Trophoblast cell (in vitro differentiated cells and primary cell): ENCODE measurements around the gene ACSL4. TPM values are rescaled to one million over a fixed set of nuclear protein-coding genes. Genes with fewer than 3 reads are reported as not detected.

Experiments used
- DNase-seq, 2 donors: peaks; one replicate each; pipeline ENCODE4 v3.0.0-alpha.2; 2016
- H2AFZ ChIP-seq: 2 replicates; pipeline ENCODE4 v1.6.1; 2013; ENCODE audit warnings: low read length, moderate library complexity, mild to moderate bottlenecking; ENCODE audit not compliant: insufficient read depth, poor library complexity
- H2AK5ac ChIP-seq: 2 replicates; pipeline ENCODE4 v1.6.1; 2013; ENCODE audit warnings: mild to moderate bottlenecking, low read length
- H2BK120ac ChIP-seq: 2 replicates; pipeline ENCODE4 v1.6.1; 2013; ENCODE audit warnings: low read length, mild to moderate bottlenecking, moderate library complexity; ENCODE audit not compliant: insufficient read depth, poor library complexity
- H2BK12ac ChIP-seq: 2 replicates; pipeline ENCODE4 v1.6.1; 2013; ENCODE audit warnings: mild to moderate bottlenecking, low read length, moderate library complexity
- H2BK5ac ChIP-seq: 2 replicates; pipeline ENCODE4 v1.6.1; 2013; ENCODE audit warnings: low read length, low read depth, moderate library complexity, mild to moderate bottlenecking; ENCODE audit not compliant: poor library complexity
- H3K14ac ChIP-seq: 2 replicates; pipeline ENCODE4 v1.6.1; 2013; ENCODE audit warnings: mild to moderate bottlenecking, low read length
- H3K18ac ChIP-seq: 2 replicates; pipeline ENCODE4 v1.6.1; 2013; ENCODE audit warnings: mild to moderate bottlenecking, low read length
- H3K23ac ChIP-seq: 2 replicates; pipeline ENCODE4 v1.6.1; 2013; ENCODE audit warnings: low read length
- H3K27ac ChIP-seq: 2 replicates; pipeline ENCODE4 v1.5.1; 2013; ENCODE audit warnings: low read depth, mild to moderate bottlenecking, inconsistent platforms, low read length, moderate library complexity
- H3K27me3 ChIP-seq: 2 replicates; pipeline ENCODE4 v1.6.1; 2013; ENCODE audit warnings: inconsistent platforms, mild to moderate bottlenecking, low read length, moderate library complexity; ENCODE audit not compliant: insufficient read depth
- H3K36me3 ChIP-seq, 2 experiments: 1 replicate in 1 of 2; 2 replicates in 1 of 2; pipeline ENCODE4 v1.6.1; 2013; ENCODE audit warnings: low read length in 2 of 2, mild to moderate bottlenecking in 2 of 2, moderate library complexity in 1 of 2; ENCODE audit not compliant: insufficient read depth in 2 of 2, control insufficient read depth in 1 of 2
- H3K4ac ChIP-seq: 2 replicates; pipeline ENCODE4 v1.6.1; 2013; ENCODE audit warnings: low read depth, mild to moderate bottlenecking, low read length, moderate library complexity
- H3K4me1 ChIP-seq, 2 experiments: 1 replicate in 1 of 2; 2 replicates in 1 of 2; pipeline ENCODE4 v1.6.1; 2013; ENCODE audit warnings: low read length in 2 of 2, mild to moderate bottlenecking in 2 of 2, moderate library complexity in 1 of 2; ENCODE audit not compliant: insufficient read depth in 2 of 2, control insufficient read depth in 1 of 2
- H3K4me2 ChIP-seq: 2 replicates; pipeline ENCODE4 v1.6.1; 2013; ENCODE audit warnings: inconsistent platforms, mild to moderate bottlenecking, low read length, moderate library complexity
- H3K4me3 ChIP-seq: 2 replicates; pipeline ENCODE4 v1.5.1; 2013; ENCODE audit warnings: mild to moderate bottlenecking, low read depth, low read length, inconsistent platforms
- H3K79me1 ChIP-seq: one replicate; pipeline ENCODE4 v1.6.1; 2013; ENCODE audit warnings: low read length
- H3K79me2 ChIP-seq: 2 replicates; pipeline ENCODE4 v1.6.1; 2013; ENCODE audit warnings: low read length, mild to moderate bottlenecking; ENCODE audit not compliant: control insufficient read depth, insufficient read depth, poor library complexity
- H3K9ac ChIP-seq: 2 replicates; pipeline ENCODE4 v1.6.1; 2013; ENCODE audit warnings: mild to moderate bottlenecking, low read length
- H3K9me3 ChIP-seq: 2 replicates; pipeline ENCODE4 v1.6.1; 2013; ENCODE audit warnings: low read depth, mild to moderate bottlenecking, control low read depth, inconsistent platforms, low read length; ENCODE audit not compliant: insufficient read depth
- H4K12ac ChIP-seq: 2 replicates; pipeline ENCODE4 v1.6.1; 2013; ENCODE audit warnings: low read depth, mild to moderate bottlenecking, low read length, moderate library complexity
- H4K8ac ChIP-seq: 2 replicates; pipeline ENCODE4 v1.6.1; 2013; ENCODE audit warnings: low read depth, mild to moderate bottlenecking, low read length, moderate library complexity
- H4K91ac ChIP-seq: one replicate; pipeline ENCODE4 v1.6.1; 2013; ENCODE audit warnings: low read depth, mild to moderate bottlenecking, low read length, moderate library complexity
- WGBS: extraction: QIAGEN DNeasy Blood & Tissue Kit; methylation state at CpG from one replicate; pipeline ENCODE4 v1.1.7; 2013; ENCODE audit warnings: missing lambda C conversion rate; ENCODE audit not compliant: insufficient read length, insufficient coverage; ENCODE audit errors: extremely low coverage; 5-methylcytosine and 5-hydroxymethylcytosine counted together
- polyA plus RNA-seq: library from polyadenylated mRNA; stranded (reverse); fragments of 200-250 nt; gene quantifications from 2 replicates; pipeline ENCODE4 v1.2.3, GENCODE V29; 2013

ACSL4 gene
- 33.7 and 35.7 TPM in 2 replicates for polyA plus RNA-seq

GRCh38 chrX:109732807-109733612 lies at the start of gene ACSL4:
Gene ACSL4, minus strand, starts transcription at chrX:109733257. Its CDS starts 49,894 bp downstream, at chrX:109683363.
- Histone ChIP-seq H2AK5ac (no peak within 1 kb of the TSS), H3K9me3 (no peaks in the 10 kb centered on the region), H3K14ac (peak within 1 kb of the TSS; percentile 90), H3K23ac (no peak within 1 kb of the TSS), H3K4me1 (no peaks in the 10 kb centered on the region), H2BK120ac (peak within 1 kb of the TSS; percentile 86), H3K27me3 (no peaks in the 10 kb centered on the region), H3K79me2 (peaks cover 4% of the 10 kb centered on the region), H4K91ac (peak within 1 kb of the TSS; percentile 81), H3K36me3 (no peaks in the 10 kb centered on the region), H2BK5ac (peak within 1 kb of the TSS; percentile 61), H2AFZ (peak within 1 kb of the TSS; percentile 68), H3K9ac (peak within 1 kb of the TSS; percentile 35), H3K4me2 (peak within 1 kb of the TSS; percentile 83), H3K4ac (peak within 1 kb of the TSS; percentile 76), H3K4me3 (peak within 1 kb of the TSS; percentile 84), H3K27ac (no peak within 1 kb of the TSS), H2BK12ac (peak within 1 kb of the TSS; percentile 45), H3K18ac (peak within 1 kb of the TSS; percentile 84), H4K8ac (peak within 1 kb of the TSS; percentile 87), H3K79me1 (peaks cover 10% of the 10 kb centered on the region), H4K12ac (peak within 1 kb of the TSS; percentile 73)
- no CpG with 5 or more reads among the region's 89 CpGs for WGBS
- peak; percentile 71 to 81 for DNase-seq

- Histone ChIP-seq H3K79me1 (no peaks in the 10 kb centered on the region), H3K9ac (no peak overlapping the region), H3K4me1 (no peaks in the 10 kb centered on the region), H3K36me3 (no peaks in the 10 kb centered on the region), H3K27ac (no peak overlapping the region), H3K4ac (no peak overlapping the region), H2BK120ac (no peak overlapping the region), H2BK12ac (no peak overlapping the region), H4K12ac (no peak overlapping the region), H3K14ac (no peak overlapping the region), H3K79me2 (no peaks in the 10 kb centered on the region), H2BK5ac (no peak overlapping the region), H2AFZ (no peak overlapping the region), H2AK5ac (no peak overlapping the region), H3K18ac (no peak overlapping the region), H4K8ac (no peak overlapping the region), H3K4me3 (no peak overlapping the region), H3K9me3 (no peaks in the 10 kb centered on the region), H3K4me2 (no peak overlapping the region), H4K91ac (no peak overlapping the region), H3K23ac (no peak overlapping the region), H3K27me3 (no peaks in the 10 kb centered on the region)
- DNase-seq: no peak
- WGBS: no CpG with 5 or more reads among the region's 4 CpGs
Observed at GRCh38 chrX:109777749-109778148, 44.7 kb upstream of the ACSL4 start.

GRCh38 chrX:109776986-109777385 lies 43.9 kb upstream of the ACSL4 start:
- no peak overlapping the region for H3K9ac ChIP-seq
- H2AFZ ChIP-seq: no peak overlapping the region
- no peak overlapping the region for H4K8ac ChIP-seq
- H2BK12ac ChIP-seq: no peak overlapping the region
- no peaks in the 10 kb centered on the region for H3K4me1 ChIP-seq
- no peaks in the 10 kb centered on the region for H3K27me3 ChIP-seq
- no peak overlapping the region for H4K91ac ChIP-seq
- H3K79me2 ChIP-seq: no peaks in the 10 kb centered on the region
- no peak overlapping the region for H3K23ac ChIP-seq
- H3K9me3 ChIP-seq: no peaks in the 10 kb centered on the region
- H3K79me1 ChIP-seq: no peaks in the 10 kb centered on the region
- H2BK120ac ChIP-seq: no peak overlapping the region
- H3K18ac ChIP-seq: no peak overlapping the region
- no CpG with 5 or more reads among the region's 4 CpGs for WGBS
- DNase-seq: no peak
- no peak overlapping the region for H3K14ac ChIP-seq
- H4K12ac ChIP-seq: no peak overlapping the region
- H3K4ac ChIP-seq: no peak overlapping the region
- H3K4me3 ChIP-seq: no peak overlapping the region
- no peak overlapping the region for H3K27ac ChIP-seq
- no peak overlapping the region for H3K4me2 ChIP-seq
- H2AK5ac ChIP-seq: no peak overlapping the region
- H3K36me3 ChIP-seq: no peaks in the 10 kb centered on the region
- no peak overlapping the region for H2BK5ac ChIP-seq

- H3K4me1 ChIP-seq: no peaks in the 10 kb centered on the region
- H3K18ac ChIP-seq: no peak overlapping the region
- no peak overlapping the region for H3K4me3 ChIP-seq
- no peak overlapping the region for H3K4ac ChIP-seq
- H2BK120ac ChIP-seq: no peak overlapping the region
- no peaks in the 10 kb centered on the region for H3K79me2 ChIP-seq
- no peaks in the 10 kb centered on the region for H3K36me3 ChIP-seq
- no peak overlapping the region for H2AFZ ChIP-seq
- no peak overlapping the region for H4K12ac ChIP-seq
- H4K91ac ChIP-seq: no peak overlapping the region
- H3K27ac ChIP-seq: no peak overlapping the region
- WGBS: no CpG with 5 or more reads among the region's 3 CpGs
- H2AK5ac ChIP-seq: no peak overlapping the region
- no peak for DNase-seq
- no peak overlapping the region for H3K9ac ChIP-seq
- H4K8ac ChIP-seq: no peak overlapping the region
- H3K9me3 ChIP-seq: no peaks in the 10 kb centered on the region
- no peak overlapping the region for H3K4me2 ChIP-seq
- no peak overlapping the region for H2BK12ac ChIP-seq
- no peaks in the 10 kb centered on the region for H3K27me3 ChIP-seq
- no peaks in the 10 kb centered on the region for H3K79me1 ChIP-seq
- no peak overlapping the region for H3K23ac ChIP-seq
- H3K14ac ChIP-seq: no peak overlapping the region
- no peak overlapping the region for H2BK5ac ChIP-seq
Observed at GRCh38 chrX:109776432-109776831, 43.4 kb upstream of the ACSL4 start.
